SK-N-MC (cell line): ENCODE measurements around the gene ITSN2.

Source experiments
- DNase-seq: peaks from one replicate; pipeline ENCODE4 v3.0.0-alpha.2; 2011; ENCODE audit warnings: low read depth, low spot score
- H3K27ac ChIP-seq: fragments of 200-600 bp; sonication (generic); 2 replicates; pipeline ENCODE4 v1.5.1; 2016; ENCODE audit warnings: mixed run types
- H3K36me3 ChIP-seq: fragments of 200-600 bp; sonication (generic); 2 replicates; pipeline ENCODE4 v1.6.1; 2017; ENCODE audit warnings: antibody characterized with exemption, low read length, mixed read lengths; ENCODE audit not compliant: insufficient read depth
- H3K4me3 ChIP-seq: fragments of 200-600 bp; sonication (generic); 2 replicates; pipeline ENCODE4 v1.5.1; 2016
- H3K9ac ChIP-seq: fragments of 200-600 bp; sonication (generic); 2 replicates; pipeline ENCODE4 v1.8.0; 2017; ENCODE audit warnings: mixed run types, mixed read lengths; ENCODE audit not compliant: insufficient read length
- H3K9me3 ChIP-seq: fragments of 200-600 bp; sonication (generic); 2 replicates; pipeline ENCODE4 v1.6.1; 2017; ENCODE audit warnings: low read depth, mild to moderate bottlenecking, antibody characterized with exemption, low read length, moderate library complexity, mixed read lengths
- EZH2 ChIP-seq: fragments of 200-600 bp; sonication (generic); IDR thresholded peaks from one replicate; pipeline ENCODE4 v1.6.1; 2017; ENCODE audit warnings: antibody characterized with exemption
- FOXP2 ChIP-seq: optimal IDR thresholded peaks from 2 replicates; pipeline ENCODE3; 2011; ENCODE audit warnings: mild to moderate bottlenecking, moderate library complexity; ENCODE audit not compliant: insufficient read depth; ENCODE audit errors: extremely low read length, control extremely low read depth
- POLR2AphosphoS5 ChIP-seq: IDR thresholded peaks from 2 replicates; pipeline ENCODE4 v1.6.1; 2012; ENCODE audit warnings: mild to moderate bottlenecking, low read depth, low read length, borderline replicate concordance

ITSN2 gene

DNA sequence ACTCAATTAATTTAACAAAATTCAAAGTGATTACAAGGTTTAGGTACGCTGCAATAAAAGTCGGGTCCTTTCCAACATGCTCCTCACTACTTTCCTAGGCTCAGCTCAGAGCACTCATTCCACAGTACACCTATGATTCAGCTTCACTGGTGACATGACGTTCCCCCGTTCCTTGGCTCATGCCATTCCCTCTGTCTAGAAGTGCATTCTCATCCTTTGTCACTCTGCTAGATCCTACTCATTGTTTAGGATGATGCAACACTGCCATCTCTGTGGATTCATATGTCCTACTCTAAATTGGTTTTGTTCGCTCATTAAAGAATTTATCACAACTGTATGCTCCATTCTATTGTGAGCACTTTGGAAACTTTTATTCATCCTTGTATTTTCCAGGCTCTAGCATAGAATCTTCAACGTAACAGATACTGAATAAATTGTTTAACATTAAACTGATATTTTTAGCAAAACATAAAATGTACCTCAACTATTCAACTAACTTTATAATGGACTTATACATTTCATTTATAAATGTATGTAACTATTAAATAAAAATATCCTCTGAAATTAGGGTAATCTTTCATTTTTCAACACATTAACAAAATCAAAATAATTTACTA, 106.9 kb downstream of the ITSN2 start:
- Histone ChIP-seq H3K4me3 (no peak overlapping the region), H3K27ac (no peak overlapping the region), H3K9ac (no peak overlapping the region), H3K9me3 (no peaks in the 10 kb centered on the region), H3K36me3 (peaks cover 2% of the 10 kb centered on the region; the same call in 1 of the 2 replicates)
- no peak for DNase-seq
- TF ChIP-seq POLR2AphosphoS5 (no peak), EZH2 (no peak), FOXP2 (no peak)

DNA sequence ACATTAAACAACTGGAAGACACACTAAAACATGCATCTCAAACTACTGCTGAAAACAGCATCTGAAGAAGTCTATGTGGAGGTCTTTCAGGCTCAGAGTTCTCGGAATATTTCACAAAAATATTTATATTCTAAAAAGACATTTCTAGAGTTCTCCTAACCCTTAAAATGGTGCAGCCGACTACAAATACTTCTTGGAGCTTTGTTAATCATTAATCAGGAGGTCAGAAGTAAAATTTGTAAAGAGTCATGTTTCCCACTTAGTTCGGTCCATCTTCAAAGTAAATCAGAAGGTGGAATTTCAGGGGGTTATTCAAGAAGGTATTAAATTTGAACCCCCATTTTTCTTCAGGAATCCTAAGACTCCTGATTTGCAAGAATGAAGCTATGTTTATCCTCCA, 112.7 kb downstream of the ITSN2 start:
- DNase-seq, result no peak
- peaks cover 2% of the 10 kb centered on the region; the same call in 1 of the 2 replicates for H3K36me3 ChIP-seq
- H3K9ac ChIP-seq, result no peak overlapping the region
- no peak overlapping the region for H3K27ac ChIP-seq
- H3K9me3 ChIP-seq, result no peaks in the 10 kb centered on the region
- TF ChIP-seq FOXP2 (no peak), EZH2 (no peak)
- H3K4me3 ChIP-seq, result no peak overlapping the region

DNA sequence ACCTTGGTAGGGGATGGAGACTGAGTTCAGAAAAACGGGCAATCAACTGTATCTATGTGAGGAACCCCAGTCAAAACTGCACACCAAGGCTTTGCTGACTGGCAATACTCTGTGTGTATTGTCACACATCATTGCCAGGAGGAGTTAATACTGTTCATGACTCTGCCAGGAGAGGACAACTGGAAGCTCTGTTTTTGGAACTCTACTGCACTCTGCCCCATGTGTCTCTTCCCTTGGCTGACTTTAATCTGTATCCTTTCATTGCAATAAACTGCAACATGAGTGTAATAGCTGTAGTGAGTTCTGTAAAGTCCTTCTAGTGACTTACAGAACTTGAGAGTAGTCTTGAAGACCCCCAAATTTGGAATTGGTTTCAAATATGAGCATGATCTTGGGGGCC, 113.2 kb downstream of the ITSN2 start:
- no peak overlapping the region for H3K9ac ChIP-seq
- H3K9me3 ChIP-seq, result no peaks in the 10 kb centered on the region
- TF ChIP-seq POLR2AphosphoS5 (no peak), FOXP2 (no peak), EZH2 (no peak)
- H3K27ac ChIP-seq, result no peak overlapping the region
- H3K36me3 ChIP-seq, result peaks cover under 1% of the 10 kb centered on the region; the same call in 1 of the 2 replicates
- no peak for DNase-seq
- H3K4me3 ChIP-seq, result no peak overlapping the region

DNA sequence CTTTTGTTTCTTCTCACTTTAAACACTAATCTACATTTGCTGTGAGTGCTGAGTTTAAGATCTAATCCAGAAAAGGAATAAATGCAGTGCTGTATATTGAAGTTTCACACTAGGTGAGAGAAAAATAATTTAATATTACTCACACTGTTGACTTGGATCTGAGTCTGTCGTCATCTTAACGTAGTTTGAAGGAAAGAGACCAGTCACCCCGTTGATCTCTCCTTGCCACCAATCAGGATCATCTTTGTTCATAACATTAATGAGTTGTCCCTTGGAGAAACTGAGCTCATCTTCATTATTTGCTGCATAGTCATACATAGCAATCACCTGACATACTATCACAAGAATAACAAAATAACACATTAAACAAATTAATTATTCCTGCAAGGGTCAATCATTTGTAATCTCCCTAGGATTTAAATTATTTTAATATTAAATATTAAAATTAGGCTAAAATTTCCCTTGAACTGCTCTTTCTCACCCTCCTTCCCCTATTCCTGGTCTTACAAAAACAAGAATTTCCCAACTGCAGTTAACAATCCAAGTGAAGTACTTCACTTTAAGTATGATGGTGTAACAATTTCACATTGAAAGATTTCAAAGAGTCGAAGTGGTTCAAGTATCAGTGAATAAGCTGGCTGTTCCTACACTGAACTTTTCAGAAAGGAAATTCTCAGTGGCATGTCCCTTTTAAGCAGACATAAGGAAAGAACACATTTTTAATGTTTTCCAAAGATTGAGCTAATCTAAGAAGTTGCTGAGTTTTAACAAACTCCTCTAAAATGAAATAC, 114.2 kb downstream of the ITSN2 start:
- Histone ChIP-seq H3K4me3 (no peak overlapping the region), H3K9me3 (no peaks in the 10 kb centered on the region), H3K9ac (no peak overlapping the region), H3K36me3 (no peaks in the 10 kb centered on the region), H3K27ac (no peak overlapping the region)
- TF ChIP-seq POLR2AphosphoS5 (no peak), EZH2 (no peak), FOXP2 (no peak)
- DNase-seq, result no peak

DNA sequence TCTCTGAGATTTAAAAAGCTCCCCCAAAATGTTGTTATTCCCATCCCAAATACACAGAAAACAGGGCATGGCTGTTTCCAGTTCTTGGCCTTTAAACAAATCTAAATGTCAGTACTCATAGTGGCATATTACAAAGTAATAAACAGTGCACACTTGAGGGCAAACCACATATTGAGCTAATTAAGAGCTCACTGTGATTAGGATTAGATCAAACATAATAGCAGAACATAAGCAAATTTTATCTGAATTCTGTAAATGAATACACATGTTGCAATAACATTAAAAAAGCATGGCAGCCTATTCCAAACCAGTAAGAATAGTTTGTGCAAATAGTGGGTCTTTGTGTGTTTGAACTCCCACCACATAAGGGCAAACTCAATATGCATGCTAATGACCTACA, 118.8 kb downstream of the ITSN2 start:
- TF ChIP-seq POLR2AphosphoS5, result no peak
- no peak for TF ChIP-seq EZH2
- TF ChIP-seq FOXP2, result no peak

DNA sequence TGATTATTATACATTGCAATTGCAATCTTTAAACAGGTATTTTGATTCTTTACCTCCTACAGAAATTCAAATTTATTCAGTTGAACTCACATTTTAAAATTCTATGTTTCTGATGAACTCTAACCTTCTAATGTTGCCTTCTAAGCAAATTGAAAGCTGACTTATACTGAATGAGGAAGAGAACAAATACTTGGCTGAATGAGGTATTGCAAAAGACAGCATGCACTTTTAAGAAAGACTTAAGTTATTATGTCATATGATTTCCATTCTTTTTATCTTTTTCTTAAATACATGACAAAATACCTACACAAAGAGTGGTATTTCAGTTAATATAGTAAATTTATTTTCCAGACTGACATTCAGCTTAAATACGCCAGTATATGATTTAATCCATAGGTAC, 120.8 kb downstream of the ITSN2 start:
- no peak for TF ChIP-seq EZH2
- TF ChIP-seq FOXP2, result no peak
- no peak for TF ChIP-seq POLR2AphosphoS5
- Histone ChIP-seq H3K36me3 (no peaks in the 10 kb centered on the region), H3K4me3 (no peak overlapping the region), H3K9ac (no peak overlapping the region), H3K9me3 (no peaks in the 10 kb centered on the region), H3K27ac (no peak overlapping the region)
- DNase-seq, result no peak

More for the DNA sequence above, 118.8 kb downstream of the ITSN2 start:
- H3K36me3 ChIP-seq, result no peaks in the 10 kb centered on the region
- H3K9ac ChIP-seq, result no peak overlapping the region
- no peak for DNase-seq
- no peaks in the 10 kb centered on the region for H3K9me3 ChIP-seq
- H3K4me3 ChIP-seq, result no peak overlapping the region
- no peak overlapping the region for H3K27ac ChIP-seq

DNA sequence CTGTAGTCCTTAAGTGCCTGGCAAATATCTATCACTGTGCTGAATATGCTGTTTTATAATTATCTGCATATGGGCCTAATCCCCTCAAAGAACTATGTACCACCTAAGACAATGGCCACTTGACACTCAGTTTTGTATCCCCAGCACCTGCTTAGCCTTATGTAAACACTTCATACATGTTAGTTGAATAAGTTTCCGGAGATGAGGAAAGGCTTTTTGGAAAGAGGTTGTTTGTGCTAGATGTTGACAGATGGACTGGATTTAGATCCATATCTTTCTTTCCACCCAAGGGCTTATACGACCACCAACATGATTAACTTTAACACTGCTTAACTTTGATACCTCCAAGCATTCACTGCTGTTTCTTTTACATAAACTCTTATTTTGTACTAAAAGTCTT, 122.2 kb downstream of the ITSN2 start:
- Histone ChIP-seq H3K9ac (no peak overlapping the region), H3K36me3 (no peaks in the 10 kb centered on the region), H3K27ac (no peak overlapping the region), H3K9me3 (no peaks in the 10 kb centered on the region), H3K4me3 (no peak overlapping the region)
- no peak for DNase-seq
- no peak for TF ChIP-seq FOXP2
- TF ChIP-seq POLR2AphosphoS5, result no peak
- no peak for TF ChIP-seq EZH2

DNA sequence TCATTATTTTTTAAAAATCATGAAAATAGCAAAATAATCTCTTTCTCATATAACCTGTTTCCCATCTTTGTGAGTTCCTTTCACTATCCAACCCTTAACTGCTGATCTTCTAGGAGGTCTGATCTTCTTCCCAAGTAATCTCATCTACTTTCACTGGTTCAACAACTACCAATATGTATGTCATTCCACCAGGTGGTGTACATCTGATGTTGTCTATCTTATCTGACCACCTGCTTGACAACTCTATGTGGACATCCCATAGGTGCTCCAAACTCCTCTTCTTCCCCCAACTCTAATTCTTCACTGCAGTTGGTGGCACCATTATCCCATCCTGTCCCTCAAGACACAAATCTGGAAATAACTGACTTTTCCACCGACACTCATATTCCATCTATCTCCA, 123.0 kb downstream of the ITSN2 start:
- Histone ChIP-seq H3K9me3 (no peaks in the 10 kb centered on the region), H3K36me3 (no peaks in the 10 kb centered on the region), H3K9ac (no peak overlapping the region), H3K4me3 (no peak overlapping the region), H3K27ac (no peak overlapping the region)
- TF ChIP-seq POLR2AphosphoS5, result no peak
- TF ChIP-seq EZH2, result no peak
- TF ChIP-seq FOXP2, result no peak
- DNase-seq, result no peak
